MM.1S (cell line): ENCODE data around the gene PXYLP1.

ENCODE experiments used
- CTCF ChIP-seq: fragments of 300-600 bp; sonication (generic); IDR thresholded peaks from 2 replicates; pipeline ENCODE4 v1.5.1; 2016; ENCODE audit warnings: antibody characterized with exemption, low read length, mixed read lengths
- EZH2 ChIP-seq: fragments of 300-600 bp; sonication (generic); optimal IDR thresholded peaks from 2 replicates; pipeline ENCODE3; 2017; ENCODE audit warnings: low read depth, mild to moderate bottlenecking, antibody characterized with exemption, low read length, mixed read lengths
- EZH2phosphoT487 ChIP-seq: fragments of 300-600 bp; sonication (generic); IDR thresholded peaks from 2 replicates; pipeline ENCODE4 v1.6.1; 2018; ENCODE audit warnings: antibody characterized with exemption, low read length

DNA sequence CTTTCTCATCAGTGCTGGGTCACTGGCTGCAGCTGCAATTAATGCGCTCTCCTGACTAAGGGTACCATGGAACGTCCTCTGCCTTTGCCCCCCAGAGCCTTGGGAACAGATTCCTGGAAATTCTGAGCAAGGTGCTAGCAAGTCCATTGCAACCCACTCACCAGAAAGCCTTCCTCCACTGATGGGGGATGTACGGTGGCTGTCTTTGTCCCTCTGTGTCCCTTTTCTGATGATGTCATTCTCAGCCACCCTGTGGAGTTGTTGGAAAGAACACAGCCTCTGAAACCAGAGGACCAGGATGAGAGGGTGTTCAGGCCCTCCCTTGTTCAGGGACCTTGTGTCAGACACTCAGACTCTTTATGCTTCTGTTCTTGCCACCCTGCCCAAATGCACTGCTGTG is 98.6 kb downstream of the PXYLP1 start:
- TF ChIP-seq CTCF (no peak), EZH2 (no peak), EZH2phosphoT487 (no peak)
